GM18870 (cell line): ENCODE measurements around the gene SPTBN1.

Source experiments
- ATAC-seq: cut with Tn5 transposase; IDR thresholded peaks from one replicate; pipeline ENCODE4 v1.9.1; 2021; ENCODE audit warnings: moderate library complexity; ENCODE audit not compliant: unreplicated experiment

SPTBN1 gene

DNA sequence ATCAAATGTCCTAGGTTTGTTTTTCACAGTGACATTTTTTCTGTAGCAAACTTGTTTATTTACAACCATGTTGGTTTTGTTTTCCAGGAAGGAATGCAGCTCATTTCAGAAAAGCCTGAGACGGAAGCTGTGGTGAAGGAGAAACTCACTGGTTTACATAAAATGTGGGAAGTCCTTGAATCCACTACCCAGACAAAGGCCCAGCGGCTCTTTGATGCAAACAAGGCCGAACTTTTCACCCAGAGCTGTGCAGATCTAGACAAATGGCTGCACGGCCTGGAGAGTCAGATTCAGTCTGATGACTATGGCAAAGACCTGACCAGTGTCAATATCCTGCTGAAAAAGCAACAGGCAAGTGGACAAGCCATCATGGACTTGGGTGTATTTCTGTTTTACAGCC is 188.1 kb downstream of the SPTBN1 start:
- no peak for ATAC-seq

DNA sequence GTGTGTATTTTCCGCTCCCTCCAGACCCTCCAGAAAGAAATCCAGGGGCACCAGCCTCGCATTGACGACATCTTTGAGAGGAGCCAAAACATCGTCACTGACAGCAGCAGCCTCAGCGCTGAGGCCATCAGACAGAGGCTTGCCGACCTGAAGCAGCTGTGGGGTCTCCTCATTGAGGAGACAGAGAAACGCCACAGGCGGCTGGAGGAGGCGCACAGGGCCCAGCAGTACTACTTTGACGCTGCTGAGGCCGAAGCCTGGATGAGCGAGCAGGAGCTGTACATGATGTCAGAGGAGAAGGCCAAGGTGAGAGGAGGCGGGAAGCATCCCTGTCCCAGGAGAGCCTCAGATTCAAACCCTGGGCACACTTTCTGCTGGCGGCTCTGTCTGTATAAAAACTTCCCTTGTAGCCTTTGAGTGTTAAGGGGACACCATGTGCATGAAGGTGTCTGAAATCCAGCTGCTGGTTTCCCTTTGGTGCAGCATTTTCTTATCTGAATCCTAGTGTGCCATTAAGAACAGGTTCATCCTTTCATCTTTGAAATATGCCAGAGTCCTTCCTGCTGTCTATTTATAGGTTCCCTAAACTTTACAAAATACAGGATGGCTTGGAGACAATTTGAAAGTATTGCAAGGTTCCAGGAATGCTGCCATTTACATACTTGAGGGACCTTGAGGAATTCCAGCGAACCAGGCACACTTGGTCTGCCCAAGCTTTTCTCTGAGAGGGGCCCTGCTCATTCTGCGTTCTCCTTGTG is 190.2 kb downstream of the SPTBN1 start:
- no peak for ATAC-seq

DNA sequence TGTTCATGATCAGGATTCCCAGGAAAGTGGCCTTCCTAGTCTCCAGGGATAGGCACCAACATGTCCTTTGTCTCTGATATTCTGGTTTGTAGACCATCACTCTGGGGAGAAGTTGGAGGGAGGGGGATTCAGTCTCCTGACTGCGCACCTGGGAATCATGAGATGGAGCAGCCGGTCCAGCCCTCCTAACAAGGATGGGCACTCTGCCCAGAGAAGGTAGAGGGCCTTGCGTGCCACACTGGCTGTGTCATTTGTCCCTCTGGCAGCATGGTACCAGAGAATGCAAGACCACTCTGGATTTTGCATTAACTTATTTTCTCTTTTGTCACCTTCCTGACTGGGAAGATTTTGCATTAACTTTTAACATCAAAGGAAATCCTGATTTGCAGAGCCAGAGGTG is 192.1 kb downstream of the SPTBN1 start:
- no peak for ATAC-seq

DNA sequence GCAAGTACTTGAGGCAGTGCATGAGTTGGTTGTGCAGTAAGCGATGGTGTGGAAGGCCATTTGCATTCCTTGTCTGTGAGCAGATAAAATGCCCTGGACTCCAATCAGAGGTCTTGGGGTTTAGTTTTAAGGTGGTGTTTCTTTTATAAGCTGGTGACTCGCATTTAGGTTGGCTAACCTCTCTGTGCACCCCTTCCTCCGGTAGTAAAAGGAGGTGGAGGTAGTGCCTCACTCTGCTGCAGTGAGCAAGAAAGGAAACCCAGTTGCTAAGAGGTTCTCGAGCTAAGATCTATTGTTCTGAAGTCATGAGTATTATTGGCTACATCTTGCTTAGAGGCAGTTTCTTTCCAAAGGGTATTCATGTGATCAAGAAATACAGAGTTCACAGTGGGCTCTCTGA is 193.1 kb downstream of the SPTBN1 start:
- no peak for ATAC-seq

DNA sequence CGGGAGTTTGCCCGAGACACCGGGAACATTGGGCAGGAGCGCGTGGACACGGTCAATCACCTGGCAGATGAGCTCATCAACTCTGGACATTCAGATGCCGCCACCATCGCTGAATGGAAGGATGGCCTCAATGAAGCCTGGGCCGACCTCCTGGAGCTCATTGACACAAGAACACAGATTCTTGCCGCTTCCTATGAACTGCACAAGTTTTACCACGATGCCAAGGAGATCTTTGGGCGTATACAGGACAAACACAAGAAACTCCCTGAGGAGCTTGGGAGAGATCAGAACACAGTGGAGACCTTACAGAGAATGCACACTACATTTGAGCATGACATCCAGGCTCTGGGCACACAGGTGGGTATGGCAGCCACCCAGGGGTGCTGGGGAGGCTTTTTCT is 193.5 kb downstream of the SPTBN1 start:
- no peak for ATAC-seq

DNA sequence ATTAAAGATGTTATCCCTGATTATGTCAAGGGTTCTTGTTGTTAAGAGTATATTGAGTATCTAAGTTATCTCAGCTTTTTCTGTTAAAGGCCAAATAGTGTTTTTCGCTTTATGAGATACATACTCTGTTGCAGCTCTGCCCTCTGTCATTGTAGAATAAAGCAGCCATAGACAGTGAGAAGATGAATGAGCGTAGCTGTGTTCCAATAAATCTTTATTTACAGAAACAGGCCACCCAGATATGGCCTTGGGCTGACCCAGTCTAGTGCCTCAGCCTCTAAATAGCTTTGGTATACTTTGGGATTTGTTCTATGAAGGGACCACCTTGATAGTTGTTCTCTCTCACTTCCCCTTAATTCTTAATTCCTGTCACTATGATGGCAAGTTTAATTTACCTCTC is 194.5 kb downstream of the SPTBN1 start:
- ATAC-seq = no peak

DNA sequence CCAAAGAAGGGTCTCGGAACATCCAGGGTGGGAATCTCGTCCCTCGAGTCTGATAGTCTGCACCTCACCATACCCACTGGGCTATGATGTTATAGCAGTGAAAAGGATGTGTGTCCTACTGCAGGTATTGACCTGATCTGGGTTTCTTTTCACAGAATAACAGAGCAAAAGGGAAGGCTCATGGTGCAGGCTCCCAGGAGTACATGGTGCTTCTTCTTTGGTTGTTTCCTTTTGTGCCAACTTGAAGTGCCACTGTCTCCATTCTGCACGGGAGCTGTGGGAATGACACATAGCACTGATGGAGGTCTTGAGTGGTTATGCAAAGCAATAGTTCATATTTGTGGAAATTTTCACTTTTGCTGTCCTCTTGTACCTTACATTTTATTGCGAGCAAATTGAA is 195.2 kb downstream of the SPTBN1 start:
- no peak for ATAC-seq

DNA sequence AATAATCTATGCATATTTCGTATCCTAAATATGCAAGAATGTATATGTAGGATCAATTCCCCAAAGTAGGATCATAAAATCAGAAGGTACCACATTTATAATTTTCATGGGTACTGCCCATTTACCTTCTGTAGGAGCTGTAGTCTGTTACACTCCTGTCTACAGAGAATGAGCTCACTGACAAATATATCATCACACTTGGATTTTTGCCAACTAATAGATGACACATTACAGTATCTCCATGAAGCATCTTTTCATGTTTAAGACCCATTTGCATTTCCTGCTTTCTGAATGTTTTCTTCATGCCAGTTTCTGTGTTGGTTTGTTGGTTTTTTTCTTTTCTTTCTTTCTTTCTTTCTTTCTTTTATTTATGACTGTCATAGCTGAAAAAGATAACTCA is 196.4 kb downstream of the SPTBN1 start:
- ATAC-seq = peak; percentile 93

DNA sequence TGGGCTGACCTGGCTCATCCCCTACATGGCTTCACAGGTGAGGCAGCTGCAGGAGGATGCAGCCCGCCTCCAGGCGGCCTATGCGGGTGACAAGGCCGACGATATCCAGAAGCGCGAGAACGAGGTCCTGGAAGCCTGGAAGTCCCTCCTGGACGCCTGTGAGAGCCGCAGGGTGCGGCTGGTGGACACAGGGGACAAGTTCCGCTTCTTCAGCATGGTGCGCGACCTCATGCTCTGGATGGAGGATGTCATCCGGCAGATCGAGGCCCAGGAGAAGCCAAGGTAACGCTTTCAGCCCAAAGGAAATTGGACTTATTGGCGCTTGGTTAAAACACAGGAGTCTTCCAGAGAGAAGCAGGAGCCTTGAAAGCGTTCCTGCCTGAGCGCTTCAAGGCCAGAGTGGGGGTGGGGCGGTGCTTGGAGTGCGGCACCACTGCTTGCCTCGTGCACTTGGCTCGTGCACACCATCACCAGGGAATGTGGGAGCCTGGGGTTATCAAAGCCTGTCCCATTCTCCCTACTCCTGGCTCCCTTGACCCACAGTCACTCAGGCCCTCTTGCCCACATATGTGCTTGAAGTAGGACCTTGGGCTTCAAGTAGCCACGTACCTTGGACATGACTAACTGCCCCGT is 197.6 kb downstream of the SPTBN1 start:
- ATAC-seq = no peak

DNA sequence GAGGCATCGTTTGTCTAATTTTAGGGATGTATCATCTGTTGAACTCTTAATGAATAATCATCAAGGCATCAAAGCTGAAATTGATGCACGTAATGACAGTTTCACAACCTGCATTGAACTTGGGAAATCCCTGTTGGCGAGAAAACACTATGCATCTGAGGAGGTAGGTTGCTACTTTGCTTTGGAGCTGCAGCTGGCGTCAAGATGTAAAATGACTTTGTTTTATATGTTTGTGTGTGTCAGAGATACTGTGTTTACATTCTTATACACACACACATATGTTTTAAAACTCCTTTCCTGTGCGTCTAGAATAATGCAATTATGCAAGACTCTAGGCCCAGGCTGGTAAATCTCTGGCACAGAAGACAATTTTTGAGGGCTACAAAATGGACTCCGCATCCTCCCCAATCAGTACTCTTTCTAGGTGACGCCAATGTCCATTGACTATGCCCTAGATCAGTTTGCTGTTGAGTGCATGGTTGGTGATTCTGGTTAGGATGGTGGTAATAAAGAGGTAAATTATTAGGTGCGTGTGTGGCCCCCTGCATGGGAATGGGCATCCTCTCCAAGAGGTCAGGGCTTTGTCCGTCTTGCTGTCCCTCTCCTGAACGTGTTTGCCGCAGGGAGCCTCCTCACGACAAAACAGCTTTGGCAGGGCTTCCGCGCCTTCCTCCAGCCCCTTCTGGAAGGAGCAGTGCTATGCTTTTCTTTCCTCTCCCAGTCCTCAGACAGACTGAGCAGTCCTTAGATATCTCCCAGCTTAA is 199.1 kb downstream of the SPTBN1 start:
- no peak for ATAC-seq

DNA sequence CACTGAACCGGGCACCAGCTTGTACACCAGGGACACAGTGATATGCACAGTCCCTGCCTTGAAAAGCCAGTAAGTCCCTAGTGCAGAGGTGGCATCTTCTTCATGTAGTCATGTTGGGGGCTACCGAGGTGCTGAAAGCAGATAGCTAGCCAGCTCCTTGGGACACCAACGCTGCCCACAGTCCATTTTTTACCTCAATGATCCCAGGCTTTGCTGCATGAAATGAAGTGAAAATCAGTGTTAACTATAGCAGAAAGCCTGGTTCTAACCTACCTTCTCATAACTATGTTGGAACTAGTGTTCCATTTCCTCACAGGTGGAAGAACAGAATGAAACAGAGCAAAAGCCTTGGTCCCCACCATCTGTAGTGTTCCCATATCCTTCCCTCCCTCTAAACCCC is 200.7 kb downstream of the SPTBN1 start:
- ATAC-seq = no peak

DNA sequence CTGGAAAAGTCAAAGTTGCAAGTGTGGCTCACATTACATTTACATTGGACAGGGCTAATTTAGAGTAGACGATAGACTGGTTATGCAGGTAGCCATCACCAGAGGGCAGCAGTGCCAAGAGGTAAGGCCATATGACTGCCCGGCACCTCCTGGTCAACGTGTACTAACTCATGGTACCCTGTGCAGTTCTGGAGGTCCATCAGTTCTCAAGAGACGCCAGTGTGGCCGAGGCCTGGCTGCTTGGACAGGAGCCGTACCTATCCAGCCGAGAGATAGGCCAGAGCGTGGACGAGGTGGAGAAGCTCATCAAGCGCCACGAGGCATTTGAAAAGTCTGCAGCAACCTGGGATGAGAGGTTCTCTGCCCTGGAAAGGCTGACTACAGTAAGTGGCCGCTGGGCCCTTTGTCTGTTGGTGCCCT is 201.5 kb downstream of the SPTBN1 start:
- ATAC-seq = no peak

DNA sequence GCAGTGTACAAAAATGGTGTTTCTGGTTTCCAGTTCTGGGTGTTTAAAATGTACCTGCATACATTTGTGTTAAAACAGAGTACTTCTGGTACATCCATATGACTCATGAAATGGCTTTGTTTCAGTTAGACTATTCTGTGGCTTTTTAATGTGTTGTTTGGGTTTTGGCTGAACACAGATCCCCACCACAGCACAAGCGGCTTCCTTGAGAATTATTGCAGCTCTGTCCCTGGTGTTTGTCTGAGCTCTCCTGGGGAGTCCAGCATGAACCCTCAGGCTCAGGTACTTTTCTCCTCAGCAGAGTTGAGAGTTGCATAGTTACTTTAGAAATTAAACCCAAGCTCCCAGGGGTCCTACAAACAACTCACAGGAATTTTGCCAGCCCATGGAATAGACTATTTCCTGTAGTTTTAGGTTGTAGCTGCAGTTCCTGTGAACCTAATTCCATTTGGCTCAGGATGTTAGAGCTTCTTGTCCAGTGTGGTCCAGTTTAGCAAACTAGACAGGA is 202.5 kb downstream of the SPTBN1 start:
- ATAC-seq = no peak

DNA sequence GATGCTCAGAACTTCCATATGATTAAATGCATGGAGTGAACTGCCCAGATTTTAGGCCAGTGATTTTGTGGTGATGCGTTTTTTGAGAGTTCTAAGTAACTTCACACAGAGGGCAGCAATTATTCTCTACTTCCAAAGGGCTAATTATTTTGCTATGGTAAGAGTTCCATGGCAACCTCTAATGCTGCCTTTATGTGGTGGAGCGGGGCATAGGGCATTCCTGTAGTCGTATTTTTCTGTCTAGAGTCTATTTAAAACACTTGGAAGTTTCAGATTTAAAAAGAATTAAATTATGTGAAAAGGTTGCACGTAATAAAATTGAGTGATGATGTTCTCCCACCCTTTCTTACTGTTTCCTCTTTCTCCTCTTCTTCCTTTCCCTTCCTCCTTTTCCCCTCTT is 203.4 kb downstream of the SPTBN1 start:
- no peak for ATAC-seq

DNA sequence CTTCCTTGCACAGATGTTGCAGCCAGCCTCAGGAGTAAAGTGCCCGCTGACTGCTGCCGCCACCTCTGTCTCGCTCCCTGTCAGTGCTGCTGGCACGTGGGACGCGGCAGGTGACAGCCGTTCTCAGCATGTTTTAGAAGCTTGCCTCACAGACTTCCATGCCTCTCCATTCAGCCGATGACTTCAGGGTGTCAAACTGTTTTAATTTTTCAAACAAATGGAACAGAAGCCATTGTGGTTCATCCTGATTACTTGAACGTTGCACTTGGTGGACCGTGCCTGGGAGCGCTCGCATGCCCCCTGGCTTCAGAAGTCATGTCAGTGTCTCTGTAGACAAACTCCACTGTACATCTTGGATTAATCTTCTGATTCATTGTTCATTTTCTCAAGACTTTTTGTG is 204.6 kb downstream of the SPTBN1 start:
- no peak for ATAC-seq

DNA sequence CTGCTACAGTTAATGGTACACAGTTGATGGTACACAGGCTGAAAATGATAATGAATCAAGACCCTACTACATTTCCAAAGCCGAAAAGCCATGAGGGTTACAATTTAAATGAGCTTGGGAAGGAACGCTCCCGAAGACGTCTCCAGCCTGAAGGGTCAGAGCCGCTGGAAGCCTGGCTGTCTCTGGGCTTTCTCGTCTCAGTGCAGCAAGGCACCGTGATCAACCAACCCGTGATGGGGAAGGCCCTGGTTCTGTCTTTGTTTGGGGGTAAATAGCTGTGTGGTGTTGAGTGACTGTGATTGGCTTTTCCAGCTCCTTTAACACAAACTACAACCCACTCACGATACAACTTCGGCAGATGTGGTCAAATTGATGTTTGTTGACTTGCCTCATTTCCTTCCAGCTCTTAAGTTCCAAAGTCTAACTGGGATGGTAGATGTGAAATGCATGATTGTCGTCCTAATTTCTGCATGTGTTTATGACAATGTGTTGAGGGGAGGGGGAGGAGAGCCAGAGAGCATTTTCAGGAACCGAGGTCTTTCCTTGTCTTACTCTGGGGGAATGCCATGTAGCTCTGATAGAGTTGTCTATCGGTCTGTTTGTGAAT is 207.4 kb downstream of the SPTBN1 start:
- no peak for ATAC-seq

DNA sequence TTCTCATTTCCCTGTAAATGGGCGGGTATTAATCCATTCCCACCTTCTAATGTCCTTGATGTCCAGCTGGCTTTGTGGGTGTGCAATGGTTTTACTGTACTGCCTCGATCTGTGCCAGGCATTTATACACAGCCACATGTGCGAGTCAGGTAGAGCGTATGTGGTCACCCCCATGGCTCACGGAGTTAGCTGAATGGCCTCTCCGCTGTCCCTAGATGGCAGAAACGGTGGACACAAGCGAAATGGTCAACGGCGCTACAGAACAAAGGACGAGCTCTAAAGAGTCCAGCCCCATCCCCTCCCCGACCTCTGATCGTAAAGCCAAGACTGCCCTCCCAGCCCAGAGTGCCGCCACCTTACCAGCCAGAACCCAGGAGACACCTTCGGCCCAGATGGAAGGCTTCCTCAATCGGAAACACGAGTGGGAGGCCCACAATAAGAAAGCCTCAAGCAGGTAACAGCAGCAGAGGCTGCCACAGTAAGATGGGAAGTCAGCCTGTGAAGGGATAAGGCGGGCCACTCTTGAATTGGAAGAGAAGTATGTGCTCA is 208.2 kb downstream of the SPTBN1 start:
- no peak for ATAC-seq

DNA sequence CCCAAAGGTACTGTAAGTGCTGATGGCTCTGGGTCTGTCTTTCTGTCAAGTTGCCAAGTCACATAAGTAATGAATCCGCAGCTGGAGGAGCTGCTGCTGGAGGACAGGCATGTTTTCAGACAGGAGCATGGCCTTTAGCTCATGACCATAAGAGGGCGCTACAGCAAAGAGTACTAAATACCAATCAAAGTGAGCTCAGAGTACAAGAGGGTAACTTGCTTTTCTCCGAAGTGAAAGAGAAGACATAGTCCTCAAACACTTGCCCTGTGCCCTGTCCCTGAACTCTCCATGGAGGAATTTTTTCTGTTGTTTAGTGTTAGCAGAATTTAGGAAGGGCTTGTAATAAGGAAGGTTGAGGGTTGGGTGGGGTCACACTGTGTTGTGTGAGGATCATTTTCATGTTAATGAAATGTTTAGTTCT is 209.3 kb downstream of the SPTBN1 start:
- no peak for ATAC-seq

DNA sequence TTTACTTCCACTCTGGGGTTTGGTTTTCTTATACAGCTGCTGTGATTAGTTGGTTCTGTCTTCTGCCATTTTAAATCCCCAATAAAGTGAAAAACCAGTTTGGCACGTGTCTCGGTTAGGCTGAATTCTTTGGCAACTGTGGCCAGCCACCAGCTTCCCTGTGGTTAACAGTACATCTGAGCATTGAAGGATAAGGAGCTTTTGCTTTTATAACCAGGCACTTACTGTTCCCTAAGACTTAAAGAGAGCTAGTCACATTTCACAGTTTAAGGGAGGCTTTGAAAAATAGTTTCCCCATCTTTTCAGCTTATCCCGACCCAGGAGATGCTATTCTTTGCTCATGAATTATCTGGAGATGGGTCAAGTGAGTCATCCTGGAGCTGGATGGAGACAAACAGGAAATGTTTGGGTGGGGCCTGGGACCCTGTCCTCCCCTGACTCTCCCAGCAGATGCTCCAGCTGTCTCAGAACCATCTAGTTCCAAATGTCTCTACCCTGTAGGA is 210.1 kb downstream of the SPTBN1 start:
- no peak for ATAC-seq

DNA sequence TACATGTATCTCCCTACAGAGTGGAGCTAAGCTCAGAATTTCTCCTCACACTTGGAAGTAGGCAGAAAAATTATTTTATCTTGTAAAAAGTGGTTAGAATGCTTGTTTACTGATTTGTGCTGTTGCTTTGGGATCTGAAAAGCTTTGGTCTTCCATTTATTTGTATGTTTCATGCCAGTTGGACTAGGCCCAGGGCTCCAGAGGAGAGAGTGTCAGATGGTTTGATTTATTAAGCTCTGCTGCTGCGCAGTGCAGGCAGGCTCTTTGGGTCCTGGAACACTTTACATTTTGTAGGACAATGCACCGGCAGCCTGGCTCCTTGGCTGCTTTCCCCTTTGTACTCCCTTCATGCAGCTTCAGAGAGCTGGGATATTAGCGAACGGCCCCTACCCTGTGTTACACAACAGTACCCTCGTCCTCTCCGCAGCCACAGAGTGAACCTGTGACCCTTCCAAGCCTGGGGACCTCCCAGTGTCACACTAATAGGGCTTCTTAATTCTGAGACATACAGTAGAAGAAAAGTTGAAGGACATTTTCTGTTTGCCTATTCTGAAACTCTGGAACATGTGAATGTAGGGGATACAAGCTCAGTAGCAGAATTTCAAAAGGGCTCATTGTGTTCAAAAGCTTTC is 210.6 kb downstream of the SPTBN1 start:
- ATAC-seq = no peak

DNA sequence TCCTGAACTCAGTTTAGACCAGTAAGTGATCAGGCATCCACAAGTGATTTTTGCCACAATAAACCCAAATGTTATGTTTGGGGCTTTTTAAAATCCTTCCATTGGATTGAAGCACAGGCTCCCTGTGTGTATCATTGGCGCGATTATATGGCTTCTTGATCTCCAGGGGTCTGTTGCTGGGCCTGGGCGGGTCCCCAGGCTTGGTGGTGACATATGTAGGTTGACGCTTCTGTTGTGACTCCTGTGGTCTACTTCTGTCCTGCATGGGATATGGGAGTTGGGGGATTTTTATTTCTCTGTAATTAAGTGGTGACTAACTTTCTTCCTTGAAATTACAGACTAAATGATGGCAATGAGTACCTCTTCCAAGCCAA is 211.1 kb downstream of the SPTBN1 start:
- ATAC-seq = no peak
